GM21723 (cell line): Measurements from ENCODE around the gene TLK2.
"Not testable (repeated sequence)": the region's sequence is repeated elsewhere in the genome, so short reads cannot be mapped to it uniquely, and the experiment has no call there.

Experiments
- ATAC-seq: cut with Tn5 transposase; IDR thresholded peaks from one replicate; pipeline ENCODE4 v1.9.1; 2021; ENCODE audit warnings: mild to moderate bottlenecking, moderate library complexity; ENCODE audit not compliant: unreplicated experiment

TLK2 gene

DNA sequence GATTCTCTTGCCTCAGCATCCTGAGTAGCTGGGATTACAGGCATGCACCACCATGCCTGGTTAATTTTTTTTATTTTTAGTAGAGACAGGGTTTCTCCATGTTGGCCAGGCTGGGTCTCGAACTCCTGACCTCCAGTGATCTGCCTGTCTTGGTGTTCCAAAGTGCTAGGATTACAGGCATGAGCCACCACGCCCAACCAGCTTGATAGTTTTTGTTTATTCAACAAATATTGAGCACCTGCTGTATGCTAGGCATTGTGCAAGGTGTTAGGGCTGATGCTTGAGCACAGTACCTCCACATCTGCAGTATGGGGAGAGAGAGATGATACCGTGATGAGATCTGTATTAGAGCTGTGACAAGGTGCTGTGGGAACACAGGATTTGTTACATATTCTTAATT lies 3.9 kb downstream of the TLK2 start:
- not testable (repeated sequence) for ATAC-seq

- ATAC-seq: not testable (repeated sequence)
Measured at GRCh38 chr17:62490990-62491389, 12.4 kb downstream of the TLK2 start.

- ATAC-seq: not testable (repeated sequence)
Measured at GRCh38 chr17:62493049-62493655, 14.5 kb downstream of the TLK2 start.

DNA sequence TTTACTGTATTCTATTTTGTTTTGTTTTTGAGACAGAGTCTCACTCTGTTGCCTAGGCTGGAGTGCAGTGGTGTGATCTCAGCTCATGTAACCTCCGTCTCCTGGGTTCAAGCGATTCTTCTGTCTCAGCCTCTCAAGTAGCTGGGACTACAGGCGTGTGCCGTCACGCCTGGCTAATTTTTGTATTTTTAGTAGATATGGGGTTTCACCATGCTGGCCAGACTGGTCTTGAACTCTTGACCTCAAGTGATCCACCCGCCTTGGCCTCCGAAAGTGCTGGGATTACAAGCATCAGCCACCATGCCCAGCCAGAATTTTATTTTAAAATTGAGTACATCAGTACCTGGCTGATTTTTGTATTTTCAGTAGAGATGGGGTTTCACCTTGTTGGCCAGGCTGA lies 15.4 kb downstream of the TLK2 start:
- ATAC-seq: not testable (repeated sequence)

DNA sequence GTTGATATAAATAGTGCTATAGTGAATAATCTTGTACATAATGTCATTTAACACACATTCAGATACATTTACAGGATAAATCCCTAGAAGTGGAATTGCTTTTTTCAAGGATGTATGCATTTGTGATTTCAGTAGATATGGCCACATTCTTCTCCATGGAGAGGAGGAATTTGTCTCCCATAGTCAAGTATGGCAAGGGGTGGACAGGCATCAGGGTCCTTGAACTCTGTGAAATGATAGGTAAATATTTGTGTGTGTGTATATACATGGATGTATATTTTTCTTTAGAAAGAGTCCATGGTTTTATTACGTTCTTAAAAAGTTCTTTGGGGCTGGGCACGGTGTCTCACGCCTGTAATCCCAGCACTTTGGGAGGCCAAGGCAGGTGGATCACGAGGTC lies 17.7 kb downstream of the TLK2 start:
- ATAC-seq: not testable (repeated sequence)

- not testable (repeated sequence) for ATAC-seq
Measured at GRCh38 chr17:62498796-62499195, 20.2 kb downstream of the TLK2 start.

GRCh38 chr17:62500463-62500862 lies 21.8 kb downstream of the TLK2 start:
- ATAC-seq: not testable (repeated sequence)

DNA sequence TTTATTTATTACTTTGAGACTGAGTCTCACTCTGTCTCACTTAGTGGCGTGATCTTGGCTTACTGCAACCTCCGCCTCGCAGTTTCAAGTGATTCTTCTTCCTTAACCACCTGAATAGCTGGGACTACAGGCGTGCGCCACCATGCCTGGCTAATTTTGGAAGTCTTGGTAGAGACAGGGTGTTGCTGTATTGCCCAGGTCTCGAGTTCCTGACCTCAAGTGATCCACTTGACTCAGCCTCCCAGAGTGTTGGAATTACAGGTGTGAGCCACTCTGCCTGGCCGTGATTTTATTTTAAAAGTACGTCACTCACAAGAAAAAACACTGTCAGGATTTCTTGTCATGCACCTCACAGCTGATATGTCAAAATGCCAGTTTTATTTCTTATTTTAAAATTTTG lies 26.2 kb downstream of the TLK2 start:
- ATAC-seq: not testable (repeated sequence)

- not testable (repeated sequence) for ATAC-seq
Measured at GRCh38 chr17:62507191-62507836, 28.7 kb downstream of the TLK2 start.

- ATAC-seq: not testable (repeated sequence)
Measured at GRCh38 chr17:62510247-62510819, 31.7 kb downstream of the TLK2 start.

- not testable (repeated sequence) for ATAC-seq
Measured at GRCh38 chr17:62511014-62511413, 32.4 kb downstream of the TLK2 start.

DNA sequence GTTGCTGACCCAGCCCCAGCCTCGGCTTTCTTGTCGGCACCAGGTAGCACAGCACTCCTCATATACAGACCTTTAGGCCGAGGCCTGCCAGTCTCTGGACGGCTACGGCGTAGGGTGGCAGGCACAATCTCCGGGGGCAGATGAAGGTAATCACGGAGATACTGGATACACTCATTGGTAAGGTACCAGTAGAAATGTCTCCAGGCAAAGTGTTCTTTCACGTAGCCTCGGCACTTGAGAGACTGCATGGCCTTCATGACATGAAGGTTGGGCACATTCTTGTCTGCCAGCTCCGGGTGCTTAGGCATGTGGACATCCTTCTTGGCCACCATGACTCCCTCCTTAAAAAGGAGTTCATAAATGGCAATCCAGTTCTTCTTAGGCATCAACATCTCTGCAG lies 37.8 kb downstream of the TLK2 start:
- ATAC-seq: not testable (repeated sequence)

DNA sequence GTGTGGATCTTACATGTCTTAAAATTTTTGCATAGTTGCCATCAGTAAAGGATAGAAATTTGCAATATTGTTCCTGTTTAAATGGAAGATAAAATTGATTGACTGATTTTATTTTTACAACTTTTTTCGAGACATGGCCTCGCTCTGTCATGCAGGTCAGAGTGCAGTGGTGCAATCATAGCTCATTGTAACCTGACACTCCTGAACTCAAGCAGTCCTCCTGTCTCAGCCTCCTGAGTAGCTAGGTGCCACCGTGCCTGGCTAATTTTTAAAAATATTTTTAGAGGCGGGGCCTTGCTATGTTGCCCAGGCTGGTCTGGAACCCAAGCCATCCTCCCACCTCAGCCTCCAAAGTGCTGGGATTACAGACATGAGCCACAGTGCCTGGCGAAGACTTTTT lies 42.7 kb downstream of the TLK2 start:
- ATAC-seq: not testable (repeated sequence)

GRCh38 chr17:62524077-62524476 lies 45.5 kb downstream of the TLK2 start:
- not testable (repeated sequence) for ATAC-seq

DNA sequence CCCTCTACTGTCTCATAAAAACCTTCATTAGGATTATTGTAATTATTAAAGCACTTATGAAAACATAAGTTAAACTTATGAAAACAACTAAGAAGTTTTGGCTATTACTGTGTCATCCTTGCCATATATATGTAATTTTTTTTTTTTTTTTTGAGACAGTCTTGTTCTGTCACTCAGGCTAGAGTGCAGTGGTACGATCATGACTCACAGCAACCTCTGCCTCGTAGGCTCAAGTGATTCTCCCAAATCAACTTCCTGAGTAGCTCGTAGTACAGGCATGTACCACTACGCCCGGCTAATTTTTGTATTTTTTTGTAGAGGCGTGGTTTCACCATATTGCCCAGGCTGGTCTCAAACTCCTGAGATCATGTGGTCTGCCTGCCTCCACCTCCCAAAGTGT lies 46.7 kb downstream of the TLK2 start:
- ATAC-seq: not testable (repeated sequence)

- ATAC-seq: not testable (repeated sequence)
Measured at GRCh38 chr17:62530936-62531335, 52.3 kb downstream of the TLK2 start.

GRCh38 chr17:62536557-62536956 lies 57.9 kb downstream of the TLK2 start:
- not testable (repeated sequence) for ATAC-seq

GRCh38 chr17:62541073-62541472 lies 62.4 kb downstream of the TLK2 start:
- not testable (repeated sequence) for ATAC-seq

DNA sequence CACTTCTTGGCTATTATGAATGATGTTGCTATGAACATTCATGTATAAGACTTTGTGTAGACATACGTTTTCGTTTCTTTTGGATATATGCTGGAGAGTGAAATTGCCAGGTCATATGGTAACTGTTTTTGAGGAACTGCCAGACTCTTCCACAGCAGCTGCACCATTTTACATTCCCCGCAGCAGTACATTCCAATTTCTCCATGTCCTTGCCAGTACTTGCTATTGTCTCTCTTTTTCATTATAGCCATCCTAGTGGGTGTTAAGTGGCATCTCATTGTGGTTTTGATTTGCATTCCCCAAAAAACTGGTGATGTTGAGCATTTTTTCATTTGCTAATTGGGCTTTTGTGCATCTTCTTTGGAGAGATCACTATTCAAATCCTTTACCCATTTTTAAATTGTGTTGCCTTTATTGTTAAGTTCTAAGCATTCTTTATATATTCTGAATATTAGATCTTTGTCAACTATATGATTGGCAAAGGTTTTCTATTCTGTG lies 64.7 kb downstream of the TLK2 start:
- ATAC-seq: not testable (repeated sequence)

DNA sequence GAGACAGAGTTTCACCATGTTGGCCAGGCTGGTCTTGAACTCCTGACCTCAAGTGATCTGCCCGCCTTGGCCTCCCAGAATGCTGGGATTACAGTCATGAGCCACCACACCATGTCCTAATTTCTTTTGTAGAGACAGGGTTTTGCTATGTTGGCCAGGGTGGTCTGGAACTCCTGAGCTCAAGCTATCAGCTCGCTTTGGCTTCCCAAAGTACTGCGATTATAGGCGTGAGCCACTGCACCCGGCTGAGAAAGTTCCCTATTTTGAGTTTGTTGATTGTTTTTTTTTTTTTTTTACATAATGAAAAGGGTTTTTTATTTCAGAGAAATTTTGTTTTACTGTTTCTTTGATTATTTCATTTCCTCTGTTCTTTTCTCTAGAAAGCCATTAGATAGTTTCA lies 67.4 kb downstream of the TLK2 start:
- ATAC-seq: not testable (repeated sequence)

GRCh38 chr17:62552851-62553659 lies 74.4 kb downstream of the TLK2 start:
- peak; percentile 86 for ATAC-seq
